ENCODE measurements around the gene SPTBN1.

GRCh38 chr2:54504866-54505265, 48.7 kb downstream of the SPTBN1 start:
- TF ChIP-seq CTCF (IDR thresholded peaks at IDR 0.05; ENCODE audit: poor library complexity) (no peak), EZH2 (IDR thresholded peaks at IDR 0.05; ENCODE audit: borderline replicate concordance) (no peak)
